Right cardiac atrium (tissue), 5 donors: ENCODE results near the gene TMEM233. TPM values are rescaled to one million over a fixed set of nuclear protein-coding genes. Genes with fewer than 3 reads are reported as not detected.
A peak's percentile ranks its signal among the peaks of the same experiment; 100 is the strongest.
"Not testable (repeated sequence)": the region's sequence is repeated elsewhere in the genome, so short reads cannot be mapped to it uniquely, and the experiment has no call there.

Experiments used
- ATAC-seq, 2 donors: fragments of 200-7000 bp; cut with Tn5 transposase; one replicate each; pipeline versions ENCODE4 v1.8.0 to v1.9.1; 2020; ENCODE audit warnings: moderate library complexity in 2 of 2, mild to moderate bottlenecking in 1 of 2
- DNase-seq, 3 donors: peaks; one replicate each; pipeline ENCODE4 v3.0.0-alpha.2; 2020
- H3K27ac ChIP-seq: one replicate; pipeline ENCODE4 v1.5.1; 2013; ENCODE audit warnings: mild to moderate bottlenecking, low read length, control low read depth, moderate library complexity
- H3K27me3 ChIP-seq: one replicate; pipeline ENCODE4 v1.6.1; 2013; ENCODE audit not compliant: control insufficient read depth, insufficient read depth
- H3K4me1 ChIP-seq: one replicate; pipeline ENCODE4 v1.6.1; 2013; ENCODE audit warnings: low read length; ENCODE audit not compliant: control insufficient read depth, insufficient read depth
- H3K4me3 ChIP-seq: one replicate; pipeline ENCODE4 v1.5.1; 2013; ENCODE audit warnings: low read length, control low read depth
- H3K9me3 ChIP-seq: one replicate; pipeline ENCODE4 v1.6.1; 2013; ENCODE audit warnings: low read length; ENCODE audit not compliant: control insufficient read depth
- WGBS: extraction: QIAGEN DNeasy Blood & Tissue Kit; methylation state at CpG from one replicate; pipeline ENCODE4 v1.1.7; 2013; 5-methylcytosine and 5-hydroxymethylcytosine counted together
- intact Hi-C, 4 donors: fragments of 100-400 bp; cut with DNase I; formaldehyde crosslinking; loops; one replicate each; pipeline versions ENCODE4 v1.11.0 to v1.14.0; 2022 to 2023
- polyA plus RNA-seq: library from polyadenylated mRNA; stranded (reverse); fragments of 200-250 nt; gene quantifications from one replicate; pipeline ENCODE4 v1.2.3, GENCODE V29; 2013
- total RNA-seq, 4 donors: library from RNA; stranded (reverse); fragmentation: NEBNext Ultra II Directional; extraction: Animal tissue kit (Norgen Biotek cat#: 25700); gene quantifications; one replicate each; pipeline ENCODE4 v1.2.1, GENCODE V29; 2021
- donor health status: healthy with polysubstance abuse.
- donor health status: DM: no; HTN: yes; CAD: no.
- donor health status: DM: no; HTN: no; CAD: no.
- donor health status: DM: no; HTN: yes; CAD: no; lungs with severe emphysema.
- donor health status: DM: yes; HTN: yes; CAD: no.

The TMEM233 gene
- total and polyA plus RNA-seq, 5 donors, result 0.31 to 0.97 (median 0.52) TPM

DNA sequence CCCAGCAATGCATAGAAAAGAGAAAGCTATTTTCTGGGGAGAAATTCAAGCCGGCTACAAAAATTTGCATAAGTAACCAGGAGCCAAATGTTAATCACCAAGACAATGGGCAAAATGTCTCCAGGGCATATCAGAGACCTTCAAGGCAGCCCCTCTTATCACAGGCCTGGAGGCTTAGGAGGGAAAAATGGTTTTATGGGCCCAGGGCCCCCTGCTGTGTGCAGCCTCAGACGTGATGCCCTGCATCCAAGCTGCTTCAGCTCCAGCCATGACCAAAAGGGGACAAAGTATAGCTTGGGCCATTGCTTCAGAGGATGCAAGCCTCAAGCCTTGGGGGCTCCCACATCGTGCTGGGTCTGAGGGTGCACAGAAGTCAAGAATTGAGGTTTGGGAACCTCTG, 15.8 kb downstream of the TMEM233 start:
- Histone ChIP-seq H3K4me3 (no peak overlapping the region), H3K27me3 (no peaks in the 10 kb centered on the region), H3K9me3 (no peaks in the 10 kb centered on the region), H3K4me1 (no peaks in the 10 kb centered on the region), H3K27ac (no peak overlapping the region)
- intact Hi-C loops, result no loop called here
- DNase-seq, result no peak
- WGBS, result 74% methylated on average over 3 of the region's 3 CpGs
- no peak for ATAC-seq

DNA sequence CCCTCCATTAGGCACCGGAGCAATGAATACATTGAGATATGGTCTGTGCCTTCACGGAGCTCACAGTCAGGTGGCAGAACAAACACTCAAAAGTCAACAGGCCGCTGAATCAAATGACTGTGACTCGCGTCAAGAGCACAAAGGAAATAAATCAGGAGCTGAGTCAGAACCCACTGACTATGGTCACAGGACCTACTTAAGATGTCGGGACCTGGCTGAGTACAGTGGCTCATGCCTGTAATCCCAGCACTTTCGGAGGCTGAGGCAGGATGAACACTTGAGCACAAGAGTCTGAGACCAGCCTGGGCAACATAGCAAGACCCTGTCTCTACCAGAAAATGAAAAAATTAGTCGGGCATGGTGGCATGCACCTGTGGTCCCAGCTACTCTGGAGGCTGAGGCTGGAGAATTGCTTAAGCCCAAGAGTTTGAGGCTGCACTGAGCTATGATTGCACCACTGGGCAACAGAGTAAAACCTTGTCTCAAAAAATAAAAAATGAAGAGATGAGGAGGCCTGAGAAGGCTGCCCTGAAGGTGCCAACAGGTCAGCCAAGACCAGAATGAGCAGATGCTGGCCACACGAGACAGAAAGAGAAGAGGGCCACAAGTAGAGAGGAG, 19.9 kb downstream of the TMEM233 start:
- Histone ChIP-seq H3K9me3 (no peaks in the 10 kb centered on the region), H3K27ac (no peak overlapping the region), H3K4me1 (no peaks in the 10 kb centered on the region), H3K27me3 (no peaks in the 10 kb centered on the region), H3K4me3 (no peak overlapping the region)
- 86% methylated on average over 9 of the region's 9 CpGs for WGBS
- ATAC-seq (no peak), DNase-seq (no peak)
- intact Hi-C loops, result no loop called here

DNA sequence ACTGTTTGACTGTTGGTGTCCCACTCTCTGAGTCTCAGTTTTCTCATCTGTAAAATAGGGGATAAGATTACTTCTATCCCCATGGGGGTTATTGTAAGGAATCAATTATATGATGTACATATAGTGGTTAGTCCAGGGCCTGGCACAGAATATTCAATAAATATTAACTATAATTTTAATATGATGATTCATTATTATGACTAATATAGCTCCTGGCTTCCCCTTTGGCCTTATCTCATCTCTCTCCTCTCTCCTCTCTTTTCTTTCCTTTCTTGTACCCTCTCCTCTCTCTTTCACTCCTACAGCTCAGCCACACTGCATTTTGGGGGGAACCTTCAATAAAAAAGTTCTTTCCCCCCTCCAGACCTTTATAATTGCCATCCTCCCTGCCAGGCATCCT, 21.1 kb downstream of the TMEM233 start:
- intact Hi-C loops, result no loop called here
- ATAC-seq (no peak), DNase-seq (no peak)
- no peak overlapping the region for H3K4me3 ChIP-seq
- no peak overlapping the region for H3K27ac ChIP-seq
- no peaks in the 10 kb centered on the region for H3K9me3 ChIP-seq
- H3K27me3 ChIP-seq, result no peaks in the 10 kb centered on the region
- H3K4me1 ChIP-seq, result no peaks in the 10 kb centered on the region

DNA sequence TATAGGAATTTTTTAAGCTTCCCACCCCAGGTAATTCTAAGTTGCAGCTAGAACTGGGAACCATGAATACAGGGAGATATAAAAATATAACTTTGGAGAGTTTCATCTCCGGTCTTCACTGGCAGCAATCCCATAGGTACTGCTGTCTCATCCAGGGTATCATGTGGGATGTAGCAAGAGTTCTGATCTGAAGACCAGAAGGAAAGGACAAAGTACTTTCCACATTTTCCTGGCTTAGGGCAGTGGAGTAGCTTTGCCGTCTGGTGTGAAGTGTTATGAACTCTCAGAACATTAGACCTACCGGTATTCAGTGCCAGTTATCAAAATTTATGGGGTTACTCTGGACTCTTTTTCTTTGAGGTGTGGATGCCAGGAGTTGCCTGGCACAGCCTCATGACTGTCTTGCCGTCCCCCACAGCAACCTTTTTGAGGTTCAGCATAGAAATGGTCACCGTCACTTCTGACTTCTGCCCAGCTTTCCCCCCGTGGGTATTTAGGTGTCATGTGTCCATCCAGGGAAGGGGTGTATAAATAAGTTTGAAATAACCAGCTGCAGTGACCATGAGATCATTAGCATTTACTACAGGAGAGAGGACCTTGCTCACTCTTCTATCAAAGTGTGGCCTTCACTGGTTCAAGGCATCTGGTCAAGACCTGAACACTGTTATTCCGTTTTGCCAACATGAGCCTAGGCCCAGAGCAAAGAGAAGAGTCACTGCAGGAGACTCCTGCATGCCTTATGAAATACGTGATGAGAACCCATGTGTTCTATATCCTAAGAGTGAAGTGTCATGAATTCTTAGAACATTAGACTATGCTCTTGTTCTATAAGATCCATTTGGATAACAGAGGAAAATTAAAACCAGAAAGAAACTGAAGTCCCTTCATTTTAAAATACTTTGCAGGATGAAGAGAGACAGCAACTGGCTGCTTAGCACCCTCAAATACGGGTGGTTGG, 22.2 kb downstream of the TMEM233 start:
- no peak overlapping the region for H3K4me3 ChIP-seq
- no peaks in the 10 kb centered on the region for H3K4me1 ChIP-seq
- H3K27ac ChIP-seq, result no peak overlapping the region
- intact Hi-C loops, result no loop called here
- H3K27me3 ChIP-seq, result no peaks in the 10 kb centered on the region
- H3K9me3 ChIP-seq, result no peaks in the 10 kb centered on the region
- DNase-seq (no peak), ATAC-seq (no peak)
- 76% methylated on average over 9 of the region's 9 CpGs for WGBS

DNA sequence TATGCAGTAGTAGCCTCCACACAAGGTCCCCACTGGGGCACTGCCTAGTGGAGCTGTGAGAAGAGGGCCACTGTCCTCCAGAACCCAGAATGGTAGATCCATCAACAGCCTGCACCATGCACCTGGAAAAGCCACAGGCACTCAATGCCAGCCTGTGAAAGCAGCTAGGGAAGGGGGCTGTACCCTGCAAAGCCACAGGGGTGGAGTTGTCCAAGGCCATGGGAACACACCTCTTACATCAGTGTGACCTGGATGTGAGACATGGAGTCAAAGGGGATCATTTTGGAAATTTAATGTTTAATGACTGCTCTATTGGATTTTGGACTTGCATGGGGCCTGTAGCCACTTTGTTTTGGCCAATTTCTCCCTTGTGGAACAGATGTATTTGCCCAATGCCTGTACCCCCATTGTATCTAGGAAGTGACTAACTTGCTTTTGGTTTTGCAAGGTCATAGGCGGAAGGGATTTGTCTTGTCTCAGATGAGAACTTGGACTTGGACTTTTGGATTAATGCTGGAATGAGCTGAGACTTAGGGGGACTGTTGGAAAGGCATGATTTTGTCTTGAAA, 24.8 kb downstream of the TMEM233 start:
- DNase-seq, H3K27me3 ChIP-seq, H3K27ac ChIP-seq, H3K4me3 ChIP-seq, H3K9me3 ChIP-seq, ATAC-seq, intact Hi-C loops, H3K4me1 ChIP-seq: not testable (repeated sequence)
- WGBS, result 97% methylated on average over 1 of the region's 1 CpG

DNA sequence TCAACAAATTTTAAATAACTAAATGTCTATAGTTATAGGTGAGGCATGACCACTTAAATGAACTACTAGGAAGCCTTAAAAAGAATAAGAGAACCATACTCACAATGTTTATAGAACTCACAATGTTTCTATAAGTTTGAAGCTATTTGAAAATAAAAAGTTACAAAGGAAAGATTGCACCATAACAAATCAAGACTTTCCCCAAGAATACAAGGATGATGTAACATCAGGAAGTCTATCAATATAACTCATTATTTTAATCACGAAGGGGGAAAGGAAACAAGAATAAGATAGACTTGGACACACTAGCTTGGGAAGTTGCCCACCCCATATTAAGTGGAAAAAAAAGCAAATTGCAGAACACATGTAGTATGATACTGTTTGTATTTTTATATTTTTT, 26.9 kb downstream of the TMEM233 start:
- WGBS, result 23% methylated on average over 1 of the region's 1 CpG
- no peaks in the 10 kb centered on the region for H3K9me3 ChIP-seq
- no peak for ATAC-seq
- no peak for DNase-seq
- no peak overlapping the region for H3K4me3 ChIP-seq
- intact Hi-C loops, result no loop called here
- no peak overlapping the region for H3K27ac ChIP-seq
- H3K4me1 ChIP-seq, result no peaks in the 10 kb centered on the region
- no peaks in the 10 kb centered on the region for H3K27me3 ChIP-seq

DNA sequence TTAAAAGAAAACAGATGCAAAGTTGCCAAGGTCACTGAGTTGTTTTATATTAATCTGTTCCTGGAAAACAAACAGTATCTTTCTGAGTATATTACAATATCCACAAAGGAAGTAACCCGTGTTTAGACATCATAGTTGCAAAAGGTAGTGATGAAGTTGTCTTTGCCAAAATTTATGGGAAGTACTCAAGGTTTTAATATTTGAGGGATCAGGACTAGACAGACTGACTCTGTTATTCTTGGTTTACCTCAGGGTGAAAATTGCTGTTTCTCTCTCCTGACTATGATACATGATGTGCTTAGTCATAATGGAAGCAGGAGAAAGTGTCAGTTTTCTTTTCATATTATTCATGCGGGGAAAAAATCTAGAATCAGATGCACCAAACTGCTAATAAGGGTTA, 28.3 kb downstream of the TMEM233 start:
- Histone ChIP-seq H3K4me3 (no peak overlapping the region), H3K9me3 (no peaks in the 10 kb centered on the region), H3K27ac (no peak overlapping the region), H3K4me1 (no peaks in the 10 kb centered on the region), H3K27me3 (no peaks in the 10 kb centered on the region)
- WGBS, result 62% methylated on average over 2 of the region's 2 CpGs
- DNase-seq (no peak), ATAC-seq (no peak)
- intact Hi-C loops, result no loop called here

DNA sequence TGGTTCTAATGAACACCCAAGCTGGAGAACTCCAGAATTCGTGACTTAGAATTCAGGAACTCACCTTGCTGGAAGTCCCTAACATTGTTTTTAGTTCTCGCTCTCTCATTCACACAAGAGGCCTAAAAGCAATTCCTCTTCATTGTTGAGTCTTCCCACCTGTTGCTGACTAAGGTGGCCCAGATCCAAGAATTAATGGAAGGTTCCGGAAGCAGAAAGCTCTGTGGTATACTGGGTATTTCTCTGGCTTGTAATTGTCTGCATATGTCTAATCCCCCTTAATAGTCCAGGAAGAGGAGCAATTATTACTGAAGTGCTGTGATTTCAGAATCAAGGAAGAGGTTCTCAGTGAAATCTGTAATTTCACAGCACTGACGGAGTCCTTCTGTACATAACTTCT, 31.4 kb downstream of the TMEM233 start:
- no peak for ATAC-seq
- Histone ChIP-seq H3K27me3 (no peaks in the 10 kb centered on the region), H3K9me3 (no peaks in the 10 kb centered on the region), H3K27ac (no peak overlapping the region), H3K4me1 (no peaks in the 10 kb centered on the region), H3K4me3 (no peak overlapping the region)
- no peak for DNase-seq
- intact Hi-C loops, result no loop called here
- WGBS, result 66% methylated on average over 4 of the region's 4 CpGs

DNA sequence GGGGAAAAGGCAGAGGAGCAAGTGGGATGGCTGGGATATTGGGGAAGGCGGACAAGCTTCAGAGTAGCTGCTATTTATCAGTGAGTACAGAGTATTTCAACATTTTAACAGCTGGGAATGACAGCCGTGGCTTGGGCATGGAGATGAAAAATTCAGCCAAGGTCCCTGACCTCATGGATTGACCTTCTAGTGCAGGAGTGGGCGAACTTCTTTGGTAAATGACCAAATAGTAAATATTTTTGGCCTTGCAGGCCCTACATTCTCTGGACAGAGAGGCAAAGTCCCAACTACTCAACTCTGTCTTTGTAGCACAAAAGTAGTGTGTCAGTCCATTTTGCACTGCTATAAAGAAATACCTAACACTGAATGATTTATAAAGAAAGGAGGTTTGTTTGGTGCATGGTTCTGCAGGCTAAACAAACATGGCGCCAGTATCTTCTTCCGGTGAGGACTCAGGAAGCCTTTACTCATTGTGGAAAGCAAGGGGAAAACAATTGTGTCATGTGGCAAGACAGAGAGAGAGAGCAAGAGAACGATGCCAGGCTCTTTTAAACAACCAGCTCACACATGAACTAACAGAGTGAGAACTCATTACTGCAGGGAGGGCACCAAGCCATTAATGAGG, 33.6 kb downstream of the TMEM233 start:
- Histone ChIP-seq H3K4me3 (no peak overlapping the region), H3K9me3 (no peaks in the 10 kb centered on the region), H3K27ac (no peak overlapping the region), H3K4me1 (no peaks in the 10 kb centered on the region), H3K27me3 (no peaks in the 10 kb centered on the region)
- intact Hi-C loops, result no loop called here
- ATAC-seq (peak in 1 of 2 donors; percentile 16), DNase-seq (no peak)
- 76% methylated on average over 6 of the region's 6 CpGs for WGBS

DNA sequence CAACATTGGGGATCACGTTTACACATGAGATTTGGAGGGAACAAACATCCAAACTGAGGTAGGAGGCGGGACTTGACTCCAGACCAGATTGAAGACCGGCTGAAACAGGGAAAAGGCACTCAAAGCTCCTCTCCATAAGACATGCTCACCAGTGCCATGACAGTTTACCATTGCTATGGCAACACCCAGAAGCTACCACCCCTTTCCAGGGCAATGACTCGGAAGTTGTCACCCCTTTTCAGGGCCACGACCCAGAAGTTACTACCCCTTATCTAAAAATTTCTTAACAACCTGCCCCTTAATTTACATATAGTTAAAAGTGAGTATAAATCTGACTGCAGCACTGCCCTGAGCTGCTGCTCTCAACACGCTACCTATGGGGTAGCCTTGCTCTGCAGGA, 34.1 kb downstream of the TMEM233 start:
- DNase-seq (no peak), ATAC-seq (no peak)
- WGBS, result 82% methylated on average over 6 of the region's 6 CpGs
- intact Hi-C loops, result no loop called here
- Histone ChIP-seq H3K27ac (no peak overlapping the region), H3K27me3 (no peaks in the 10 kb centered on the region), H3K4me3 (no peak overlapping the region), H3K9me3 (no peaks in the 10 kb centered on the region), H3K4me1 (no peaks in the 10 kb centered on the region)

DNA sequence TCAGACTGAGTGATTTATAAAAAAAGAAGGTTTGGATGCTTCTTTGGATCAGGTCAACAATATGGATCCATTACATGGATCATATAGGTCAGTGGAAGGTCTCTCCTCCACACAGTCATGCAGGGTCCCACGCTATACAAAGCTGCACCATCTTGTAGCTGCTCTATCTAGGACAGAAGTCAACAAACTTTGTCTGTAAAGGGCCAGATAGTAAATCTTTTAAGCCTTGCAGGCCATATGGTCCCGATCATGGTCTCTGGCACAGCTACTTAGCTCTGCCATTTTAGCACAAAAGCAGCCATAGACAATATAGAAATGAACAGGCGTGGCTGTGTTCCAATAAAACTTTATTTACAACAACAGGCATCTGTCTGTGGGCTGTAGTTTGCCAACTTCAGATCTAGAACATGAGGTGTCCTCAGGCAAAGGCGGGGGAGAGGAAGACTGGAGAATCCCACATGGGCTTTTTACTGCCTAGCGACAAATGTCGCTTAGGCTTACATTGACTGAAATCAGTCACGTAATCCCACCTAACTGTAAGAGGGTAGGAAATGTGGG, 36.7 kb downstream of the TMEM233 start:
- intact Hi-C loops, result no loop called here
- no peaks in the 10 kb centered on the region for H3K27me3 ChIP-seq
- DNase-seq (no peak), ATAC-seq (no peak)
- 93% methylated on average over 7 of the region's 7 CpGs for WGBS
- no peaks in the 10 kb centered on the region for H3K9me3 ChIP-seq
- no peaks in the 10 kb centered on the region for H3K4me1 ChIP-seq
- no peak overlapping the region for H3K4me3 ChIP-seq
- H3K27ac ChIP-seq, result no peak overlapping the region
